Activated T-helper 2 cell treated with anti-CD3 and anti-CD28 coated beads, Interferon-gamma antibody, Interleukin-2, Interleukin-4, amounts not matched to agents 10 μg/mL and 5 μg/mL and 100 μg/mL, durations not matched to agents 14 hours and 24 hours and 36 hours (primary cell): Measurements from ENCODE around the gene TMEM72. TPM values are rescaled to one million over a fixed set of nuclear protein-coding genes. Genes with fewer than 3 reads are reported as not detected.
A peak's percentile ranks its signal among the peaks of the same experiment; 100 is the strongest.

Experiments
- DNase-seq: peaks from one replicate; pipeline ENCODE4 v3.0.0; 2021; ENCODE audit warnings: low spot score
- H3K27ac Mint-ChIP-seq: one replicate; pipeline ENCODE4 v1.8.0; 2021; ENCODE audit warnings: mixed read lengths
- H3K27me3 Mint-ChIP-seq: one replicate; pipeline ENCODE4 v1.8.0; 2021; ENCODE audit warnings: low read depth, mixed read lengths
- H3K36me3 Mint-ChIP-seq: one replicate; pipeline ENCODE4 v1.8.0; 2021; ENCODE audit warnings: low read depth, mixed read lengths
- H3K4me1 Mint-ChIP-seq: one replicate; pipeline ENCODE4 v1.8.0; 2021; ENCODE audit warnings: low read depth, mixed read lengths
- H3K4me3 Mint-ChIP-seq: one replicate; pipeline ENCODE4 v1.8.0; 2021; ENCODE audit warnings: low read depth, mild to moderate bottlenecking, moderate library complexity, mixed read lengths
- H3K9me3 Mint-ChIP-seq: one replicate; pipeline ENCODE4 v1.8.0; 2021; ENCODE audit warnings: mixed read lengths
- intact Hi-C: fragments of 100-400 bp; cut with micrococcal nuclease; formaldehyde crosslinking; loops from one replicate; pipeline ENCODE4 v1.15.1; 2023
- total RNA-seq: library from RNA; stranded (reverse); gene quantifications from 2 replicates; pipeline ENCODE4 v1.2.3, GENCODE V29; 2022

Gene TMEM72
- total RNA-seq, 1 donor from 2014 or later = not detected

- intact Hi-C loops = no loop called here
- Mint-ChIP-seq H3K9me3 (no peaks in the 10 kb centered on the region), H3K27me3 (peaks cover 6% of the 10 kb centered on the region), H3K36me3 (no peaks in the 10 kb centered on the region), H3K27ac (peak overlapping the region; percentile 46), H3K4me1 (peaks cover 14% of the 10 kb centered on the region), H3K4me3 (peak overlapping the region; percentile 11)
- DNase-seq = no peak
These were observed 2.4 kb downstream of the TMEM72 start for GRCh38 chr10:44913350-44914081.

GRCh38 chr10:44914891-44915290, 3.8 kb downstream of the TMEM72 start:
- Mint-ChIP-seq H3K27me3 (peaks cover 6% of the 10 kb centered on the region), H3K27ac (no peak overlapping the region), H3K36me3 (no peaks in the 10 kb centered on the region), H3K9me3 (no peaks in the 10 kb centered on the region), H3K4me1 (peaks cover 14% of the 10 kb centered on the region), H3K4me3 (no peak overlapping the region)
- intact Hi-C loops = no loop called here
- no peak for DNase-seq

GRCh38 chr10:44916429-44916828, 5.3 kb downstream of the TMEM72 start:
- Mint-ChIP-seq H3K27ac (no peak overlapping the region), H3K9me3 (no peaks in the 10 kb centered on the region), H3K36me3 (no peaks in the 10 kb centered on the region), H3K4me1 (peaks cover 14% of the 10 kb centered on the region), H3K4me3 (no peak overlapping the region), H3K27me3 (peaks cover 8% of the 10 kb centered on the region)
- DNase-seq = no peak
- intact Hi-C loops = no loop called here

GRCh38 chr10:44917848-44918247, 6.7 kb downstream of the TMEM72 start:
- intact Hi-C loops = no loop called here
- Mint-ChIP-seq H3K4me1 (peaks cover 14% of the 10 kb centered on the region), H3K4me3 (no peak overlapping the region), H3K9me3 (no peaks in the 10 kb centered on the region), H3K27ac (no peak overlapping the region), H3K27me3 (peaks cover 8% of the 10 kb centered on the region), H3K36me3 (no peaks in the 10 kb centered on the region)
- DNase-seq = no peak

- H3K36me3 Mint-ChIP-seq = no peaks in the 10 kb centered on the region
- peak; percentile 4 for DNase-seq
- peaks cover 8% of the 10 kb centered on the region for H3K27me3 Mint-ChIP-seq
- no peaks in the 10 kb centered on the region for H3K9me3 Mint-ChIP-seq
- no peak overlapping the region for H3K4me3 Mint-ChIP-seq
- no peak overlapping the region for H3K27ac Mint-ChIP-seq
- H3K4me1 Mint-ChIP-seq = peaks cover 4% of the 10 kb centered on the region
- intact Hi-C loops = no loop called here
These were observed 9.1 kb downstream of the TMEM72 start for GRCh38 chr10:44920252-44920651.

- H3K4me3 Mint-ChIP-seq = no peak overlapping the region
- H3K27me3 Mint-ChIP-seq = peaks cover 8% of the 10 kb centered on the region
- intact Hi-C loops = no loop called here
- H3K27ac Mint-ChIP-seq = no peak overlapping the region
- no peaks in the 10 kb centered on the region for H3K36me3 Mint-ChIP-seq
- no peak for DNase-seq
- no peaks in the 10 kb centered on the region for H3K4me1 Mint-ChIP-seq
- H3K9me3 Mint-ChIP-seq = no peaks in the 10 kb centered on the region
These were observed 9.9 kb downstream of the TMEM72 start for GRCh38 chr10:44921061-44921460.

GRCh38 chr10:44921506-44921905, 10.4 kb downstream of the TMEM72 start:
- Mint-ChIP-seq H3K9me3 (no peaks in the 10 kb centered on the region), H3K4me1 (no peaks in the 10 kb centered on the region), H3K27me3 (peaks cover 8% of the 10 kb centered on the region), H3K4me3 (no peak overlapping the region), H3K27ac (no peak overlapping the region), H3K36me3 (no peaks in the 10 kb centered on the region)
- intact Hi-C loops = no loop called here
- DNase-seq = no peak

- Mint-ChIP-seq H3K27ac (no peak overlapping the region), H3K4me3 (no peak overlapping the region), H3K36me3 (no peaks in the 10 kb centered on the region), H3K9me3 (no peaks in the 10 kb centered on the region), H3K4me1 (no peaks in the 10 kb centered on the region), H3K27me3 (peaks cover 8% of the 10 kb centered on the region)
- intact Hi-C loops = no loop called here
- DNase-seq = no peak
These were observed 10.9 kb downstream of the TMEM72 start for GRCh38 chr10:44922021-44922420.

- no peaks in the 10 kb centered on the region for H3K9me3 Mint-ChIP-seq
- H3K27ac Mint-ChIP-seq = no peak overlapping the region
- no peak for DNase-seq
- no peaks in the 10 kb centered on the region for H3K4me1 Mint-ChIP-seq
- H3K27me3 Mint-ChIP-seq = peaks cover 6% of the 10 kb centered on the region
- no peak overlapping the region for H3K4me3 Mint-ChIP-seq
- intact Hi-C loops = no loop called here
- no peaks in the 10 kb centered on the region for H3K36me3 Mint-ChIP-seq
These were observed 11.8 kb downstream of the TMEM72 start for GRCh38 chr10:44922796-44923545.

GRCh38 chr10:44923611-44924010, 12.5 kb downstream of the TMEM72 start:
- no peak for DNase-seq
- intact Hi-C loops = no loop called here
- no peaks in the 10 kb centered on the region for H3K36me3 Mint-ChIP-seq
- no peaks in the 10 kb centered on the region for H3K9me3 Mint-ChIP-seq
- no peak overlapping the region for H3K27ac Mint-ChIP-seq
- H3K4me3 Mint-ChIP-seq = no peak overlapping the region
- H3K27me3 Mint-ChIP-seq = peaks cover 5% of the 10 kb centered on the region
- no peaks in the 10 kb centered on the region for H3K4me1 Mint-ChIP-seq

- no peak for DNase-seq
- Mint-ChIP-seq H3K4me1 (no peaks in the 10 kb centered on the region), H3K9me3 (no peaks in the 10 kb centered on the region), H3K4me3 (no peak overlapping the region), H3K36me3 (no peaks in the 10 kb centered on the region), H3K27me3 (peaks cover 2% of the 10 kb centered on the region), H3K27ac (no peak overlapping the region)
- intact Hi-C loops = no loop called here
These were observed 13.3 kb downstream of the TMEM72 start for GRCh38 chr10:44924261-44925040.

GRCh38 chr10:44925224-44925623, 14.1 kb downstream of the TMEM72 start:
- intact Hi-C loops = no loop called here
- no peaks in the 10 kb centered on the region for H3K9me3 Mint-ChIP-seq
- H3K36me3 Mint-ChIP-seq = no peaks in the 10 kb centered on the region
- H3K4me3 Mint-ChIP-seq = no peak overlapping the region
- no peak overlapping the region for H3K27ac Mint-ChIP-seq
- no peak for DNase-seq
- no peaks in the 10 kb centered on the region for H3K4me1 Mint-ChIP-seq
- peaks cover 2% of the 10 kb centered on the region for H3K27me3 Mint-ChIP-seq
